HepG2 (cell line): Measurements from ENCODE around the gene C14orf132. TPM values are rescaled to one million over a fixed set of nuclear protein-coding genes. Genes with fewer than 3 reads are reported as not detected.

Source experiments
- ATAC-seq: fragments of 200-7000 bp; cut with Tn5 transposase; 3 replicates; pipeline ENCODE4 v1.9.1; 2020; ENCODE audit warnings: mild to moderate bottlenecking, moderate library complexity
- BruUV-seq: library from RNA; stranded (reverse); fragments of 400-500 nt; replicated peaks from 2 replicates; lab custom pipeline; 2021; lab: Mats Ljungman, UMichigan
- CTCF ChIA-PET: fragments of 300-600 bp; formaldehyde crosslinking; extraction: SDS; loops from one replicate; lab custom pipeline; 2021; ENCODE audit warnings: low total read pairs, inconsistent platforms, low intra/inter-chr PET ratio; lab: Yijun Ruan, JAX
- POLR2A ChIA-PET: fragments of 350-600 bp; sonication (Branson Sonifier 250); formaldehyde crosslinking; loops from one replicate; lab custom pipeline; 2020; ENCODE audit warnings: antibody characterized with exemption, inconsistent platforms; lab: Yijun Ruan, JAX
- DNase-seq: peaks from one replicate; pipeline ENCODE4 v3.0.0-alpha.2; 2015; ENCODE audit warnings: low spot score
- FAIRE-seq: peaks from 3 replicates; lab custom pipeline; 2011; peaks lifted over from hg19 to GRCh38; lab: Jason Lieb, UNC
- H2AFZ ChIP-seq: one replicate; pipeline ENCODE4 v1.6.1; 2011; ENCODE audit warnings: low read length, inconsistent platforms
- H3K27ac ChIP-seq: fragments of 300-600 bp; 3 replicates; pipeline ENCODE4 v1.8.0; 2011; ENCODE audit warnings: mixed run types, mild to moderate bottlenecking, mixed read lengths, low read length, inconsistent platforms; ENCODE audit not compliant: insufficient read depth; ENCODE audit errors: extremely low read length
- H3K27me3 ChIP-seq, 2 experiments: fragments of 200-600 bp in 1 of 2; 2 replicates in 1 of 2; 3 replicates in 1 of 2; pipeline versions ENCODE4 v1.6.0 to v1.8.0; 2011; ENCODE audit warnings: low read length in 2 of 2, mild to moderate bottlenecking in 2 of 2, moderate library complexity in 2 of 2, inconsistent platforms in 1 of 2; ENCODE audit not compliant: insufficient read depth in 2 of 2, control insufficient read depth in 1 of 2
- H3K36me3 ChIP-seq, 2 experiments: fragments of 200-600 bp in 1 of 2; replicated peaks in 1 of 2; 2 replicates in 1 of 2; 3 replicates in 1 of 2; pipeline versions ENCODE4 v1.5.1 to v1.8.0; 2011; ENCODE audit warnings: low read length in 2 of 2, inconsistent platforms in 1 of 2; ENCODE audit not compliant: insufficient read depth in 2 of 2, control insufficient read depth in 1 of 2
- H3K4me1 ChIP-seq: 2 replicates; pipeline ENCODE4 v1.5.1; 2012; ENCODE audit warnings: low read length, inconsistent platforms; ENCODE audit not compliant: insufficient read depth
- H3K4me2 ChIP-seq: 2 replicates; pipeline ENCODE4 v1.6.0; 2011; ENCODE audit warnings: low read depth, low read length, inconsistent platforms
- H3K4me3 ChIP-seq, 3 experiments: fragments of 200-600 bp in 1 of 3; sonication (generic), shearing (Covaris generic) in 1 of 3; replicated peaks in 1 of 3; 2 replicates each; pipeline ENCODE4 v1.5.1; 2011 to 2016; ENCODE audit warnings: low read length in 3 of 3, inconsistent platforms in 2 of 3, low read depth in 2 of 3, mild to moderate bottlenecking in 2 of 3, control low read depth in 1 of 3, mixed read lengths in 1 of 3; ENCODE audit not compliant: insufficient read depth in 1 of 3
- H3K79me2 ChIP-seq: one replicate; pipeline ENCODE4 v1.6.1; 2011; ENCODE audit warnings: low read length, inconsistent platforms; ENCODE audit not compliant: insufficient read depth
- H3K9ac ChIP-seq: 2 replicates; pipeline ENCODE4 v1.6.0; 2011; ENCODE audit warnings: mild to moderate bottlenecking, low read depth, low read length, inconsistent platforms; ENCODE audit not compliant: insufficient read depth
- H3K9me3 ChIP-seq: 2 replicates; pipeline ENCODE4 v1.5.1; 2012; ENCODE audit warnings: mild to moderate bottlenecking, low read length
- H4K20me1 ChIP-seq: 2 replicates; pipeline ENCODE4 v1.6.0; 2011; ENCODE audit warnings: inconsistent platforms, mild to moderate bottlenecking, low read length, moderate library complexity; ENCODE audit not compliant: insufficient read depth
- CC2D1A ChIP-seq: sonication (generic); formaldehyde crosslinking; IDR thresholded peaks from 2 replicates; pipeline ENCODE4 v1.8.1; 2023; ENCODE audit warnings: mild to moderate bottlenecking, missing genetic modification reagents
- FOXK2 ChIP-seq: fragments of 450-650 bp; IDR thresholded peaks from 2 replicates; pipeline ENCODE4 v1.6.1; 2016
- NFIC ChIP-seq: IDR thresholded peaks from 2 replicates; pipeline ENCODE4 v1.6.1; 2012; ENCODE audit warnings: mild to moderate bottlenecking, low read length, inconsistent platforms
- SCMH1 ChIP-seq: sonication (generic); formaldehyde crosslinking; IDR thresholded peaks from 2 replicates; pipeline ENCODE4 v1.9.0; 2021; ENCODE audit warnings: missing genetic modification reagents, mild to moderate bottlenecking, borderline replicate concordance
- ZNF124 ChIP-seq: sonication (generic); formaldehyde crosslinking; IDR thresholded peaks from 2 replicates; pipeline ENCODE4 v1.4.0; 2020; ENCODE audit warnings: missing genetic modification reagents
- ZNF484 ChIP-seq: sonication (generic); formaldehyde crosslinking; IDR thresholded peaks from 2 replicates; pipeline ENCODE4 v1.5.1; 2020; ENCODE audit warnings: mild to moderate bottlenecking, low read depth, missing genetic modification reagents, borderline replicate concordance
- ZNF766 ChIP-seq: sonication (generic); formaldehyde crosslinking; IDR thresholded peaks from 2 replicates; pipeline ENCODE4 v1.5.0; 2020; ENCODE audit warnings: missing genetic modification reagents, borderline replicate concordance
- ZNF768 ChIP-seq: sonication (generic); formaldehyde crosslinking; IDR thresholded peaks from 2 replicates; pipeline ENCODE4 v1.4.0; 2020; ENCODE audit warnings: missing genetic modification reagents
- WGBS: methylation state at CpG from one replicate; pipeline ENCODE4 v1.1.6; 2017; ENCODE audit warnings: low lambda C conversion rate; 5-methylcytosine and 5-hydroxymethylcytosine counted together
- in situ Hi-C: cut with HindIII; loops from 2 replicates; pipeline ENCODE4 v1.10.0; 2017; ENCODE audit warnings: low pct_unique_long_range_greater_than_20kb; ENCODE audit not compliant: extremely low pct_ligation_motif_present
- intact Hi-C: fragments of 100-400 bp; cut with micrococcal nuclease; formaldehyde crosslinking; loops from one replicate; pipeline ENCODE4 v1.10.0; 2022; ENCODE audit not compliant: unreplicated experiment
- polyA plus RNA-seq, 8 experiments: library from polyadenylated mRNA; depleted of rRNA in 3 of 8; stranded (reverse) in 7 of 8; unstranded in 1 of 8; fragments of >200 nt; fragmentation: Illumina TruSeq in 4 of 8; extraction: Trizol in 4 of 8; gene quantifications; 2 replicates each; pipeline versions ENCODE4 v1.2.1 to v1.2.3, GENCODE V29; 2011 to 2016; ENCODE audit warnings: low read depth in 4 of 8, missing spikeins in 1 of 8, mixed read lengths in 1 of 8; ENCODE audit not compliant: insufficient read depth in 1 of 8
- total RNA-seq, 5 experiments: library from RNA; depleted of rRNA; stranded (reverse); fragments of >200 nt; fragmentation: Illumina TruSeq; extraction: Trizol; gene quantifications; 2 replicates each; pipeline ENCODE4 v1.2.3, GENCODE V29; 2016; ENCODE audit warnings: low read depth in 1 of 5

C14orf132 gene
- total and polyA plus RNA-seq, 2 of the 13 experiments (the other 11 are each of a cell fraction or from before 2014, with no cell fraction given), result 0.13 to 0.15 TPM

DNA sequence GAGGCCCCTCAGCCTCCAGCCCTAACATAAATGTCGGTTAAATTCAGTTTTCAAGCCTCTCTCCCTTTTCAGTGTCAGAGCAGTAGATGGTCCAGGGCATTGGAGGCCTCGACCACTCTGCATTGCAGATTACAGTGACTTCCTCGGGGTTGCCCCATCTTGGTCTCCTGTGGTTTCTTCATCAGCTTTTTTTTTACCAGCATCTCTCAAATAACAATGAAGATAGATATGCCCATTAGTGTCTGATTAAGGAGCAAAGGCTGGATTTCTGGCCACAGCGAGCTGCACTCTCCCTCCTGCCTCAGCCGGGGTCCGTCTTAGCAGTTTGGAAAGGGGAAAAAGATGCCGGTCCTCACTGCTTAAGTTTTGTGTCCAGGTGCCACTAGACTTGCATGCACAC is 49.7 kb downstream of the C14orf132 start:
- DNase-seq, result no peak
- WGBS, result 44% methylated on average over 7 of the region's 7 CpGs

DNA sequence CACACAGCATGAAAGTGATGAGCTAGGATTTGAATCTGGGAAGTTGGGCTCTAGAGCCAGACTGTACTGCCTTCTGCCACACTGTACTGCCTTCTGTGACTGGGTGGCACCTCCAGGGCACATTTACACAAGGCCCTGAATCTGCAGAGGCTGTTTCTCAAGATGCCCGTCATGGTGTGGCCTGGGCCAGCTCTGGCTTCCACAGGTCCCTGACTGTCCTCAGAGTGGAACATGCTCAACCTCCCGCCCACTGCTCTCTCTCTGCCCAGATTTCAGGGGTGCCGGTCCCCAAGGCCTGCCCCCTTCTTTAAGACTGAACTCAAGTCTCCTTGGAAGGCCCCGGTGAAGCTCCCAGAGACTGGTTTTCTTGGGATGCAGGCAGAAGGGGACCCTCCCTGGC is 50.2 kb downstream of the C14orf132 start:
- FAIRE-seq (no peak), ATAC-seq (no peak), DNase-seq (no peak)
- no peaks in the 10 kb centered on the region for H3K4me1 ChIP-seq
- peaks cover 0 to 16% of the 10 kb centered on the region in 2 experiments; a peak in 2 of 5 replicates for H3K27me3 ChIP-seq
- POLR2A ChIA-PET, result no interaction called here
- WGBS, result no CpG with 5 or more reads among the region's 4 CpGs
- no peaks in the 10 kb centered on the region for H4K20me1 ChIP-seq
- H3K9ac ChIP-seq, result no peak overlapping the region
- no peak overlapping the region for H3K4me2 ChIP-seq
- CTCF ChIA-PET, result no interaction called here
- H3K27ac ChIP-seq, result no peak overlapping the region
- BruUV-seq, result no TSS peak
- in situ Hi-C loops (no loop called here), intact Hi-C loops (no loop called here)
- H2AFZ ChIP-seq, result no peak overlapping the region
- no peaks in the 10 kb centered on the region for H3K9me3 ChIP-seq
- TF ChIP-seq ZNF768 (0 out of 2 replicates have a peak, but pooled peaks have one; percentile 19), FOXK2 (no peak)
- no peak overlapping the region for H3K4me3 ChIP-seq
- no peaks in the 10 kb centered on the region for H3K79me2 ChIP-seq
- no peaks in the 10 kb centered on the region for H3K36me3 ChIP-seq

More for the DNA sequence above, 49.7 kb downstream of the C14orf132 start:
- TF ChIP-seq ZNF766 (CRISPR knock-in tag) (no peak), SCMH1 (CRISPR knock-in tag) (no peak), NFIC (no peak), ZNF484 (CRISPR knock-in tag) (no peak), CC2D1A (CRISPR knock-in tag) (no peak), ZNF124 (CRISPR knock-in tag) (no peak)
- TF ChIP-seq, all 625 proteins: peak for 0
- ChIA-PET POLR2A (no interaction called here), CTCF (no interaction called here)
- H3K9ac ChIP-seq, result no peak overlapping the region
- BruUV-seq, result no TSS peak
- H3K4me1 ChIP-seq, result no peaks in the 10 kb centered on the region
- H4K20me1 ChIP-seq, result no peaks in the 10 kb centered on the region
- no peaks in the 10 kb centered on the region for H3K79me2 ChIP-seq
- no peaks in the 10 kb centered on the region for H3K9me3 ChIP-seq
- peaks cover 0 to 16% of the 10 kb centered on the region in 2 experiments; a peak in 2 of 5 replicates for H3K27me3 ChIP-seq
- no peak overlapping the region for H3K27ac ChIP-seq
- intact Hi-C loops (no loop called here), in situ Hi-C loops (no loop called here)
- H2AFZ ChIP-seq, result no peak overlapping the region
- H3K4me2 ChIP-seq, result no peak overlapping the region
- no peak overlapping the region for H3K4me3 ChIP-seq
- ATAC-seq, result no peak
- no peak for FAIRE-seq
- no peaks in the 10 kb centered on the region for H3K36me3 ChIP-seq
